ENCODE data around the gene GCLC.

The GCLC gene

DNA sequence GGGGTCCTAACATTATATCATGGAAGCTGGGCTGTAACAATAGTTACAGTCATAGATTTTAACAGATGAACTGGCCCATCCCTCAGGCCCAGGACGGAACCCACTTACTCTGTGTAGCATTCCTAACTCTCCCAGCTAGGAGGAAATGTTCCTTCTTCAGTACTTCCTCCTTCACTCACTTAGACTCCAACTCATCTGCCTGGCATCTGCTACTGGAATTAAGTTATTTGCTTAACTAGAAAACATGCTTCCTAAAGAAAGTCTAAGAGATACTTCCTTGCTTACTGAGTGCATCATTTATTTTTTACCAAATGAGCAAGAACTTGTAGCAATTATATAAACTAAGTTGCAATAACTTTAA is 20.5 kb downstream of the GCLC start:
- peaks cover 0 to 32% (median 0%) of the 10 kb centered on the region in 10 experiments; a peak in 4 of 20 replicates for H3K4me1 ChIP-seq
- H3K9me3 ChIP-seq (replicated peaks in 1 of 11): no peaks in the 10 kb centered on the region
- no peak overlapping the region for H3K4me3 ChIP-seq
- H4K20me1 ChIP-seq: peaks cover 6 to 99% (median 66%) of the 10 kb centered on the region in 11 experiments; a peak in 19 of 22 replicates
- no peaks in the 10 kb centered on the region for H3K27me3 ChIP-seq
- H3K36me3 ChIP-seq: peaks cover 12 to 47% (median 24%) of the 10 kb centered on the region in 11 experiments; a peak in 20 of 22 replicates
- TF ChIP-seq Cebpa-rat (IDR thresholded peaks at IDR 0.05): no peak
- H3K9ac ChIP-seq: no peak overlapping the region
- H3K27ac ChIP-seq: no peak overlapping the region
- H3K4me2 ChIP-seq: no peak overlapping the region

DNA sequence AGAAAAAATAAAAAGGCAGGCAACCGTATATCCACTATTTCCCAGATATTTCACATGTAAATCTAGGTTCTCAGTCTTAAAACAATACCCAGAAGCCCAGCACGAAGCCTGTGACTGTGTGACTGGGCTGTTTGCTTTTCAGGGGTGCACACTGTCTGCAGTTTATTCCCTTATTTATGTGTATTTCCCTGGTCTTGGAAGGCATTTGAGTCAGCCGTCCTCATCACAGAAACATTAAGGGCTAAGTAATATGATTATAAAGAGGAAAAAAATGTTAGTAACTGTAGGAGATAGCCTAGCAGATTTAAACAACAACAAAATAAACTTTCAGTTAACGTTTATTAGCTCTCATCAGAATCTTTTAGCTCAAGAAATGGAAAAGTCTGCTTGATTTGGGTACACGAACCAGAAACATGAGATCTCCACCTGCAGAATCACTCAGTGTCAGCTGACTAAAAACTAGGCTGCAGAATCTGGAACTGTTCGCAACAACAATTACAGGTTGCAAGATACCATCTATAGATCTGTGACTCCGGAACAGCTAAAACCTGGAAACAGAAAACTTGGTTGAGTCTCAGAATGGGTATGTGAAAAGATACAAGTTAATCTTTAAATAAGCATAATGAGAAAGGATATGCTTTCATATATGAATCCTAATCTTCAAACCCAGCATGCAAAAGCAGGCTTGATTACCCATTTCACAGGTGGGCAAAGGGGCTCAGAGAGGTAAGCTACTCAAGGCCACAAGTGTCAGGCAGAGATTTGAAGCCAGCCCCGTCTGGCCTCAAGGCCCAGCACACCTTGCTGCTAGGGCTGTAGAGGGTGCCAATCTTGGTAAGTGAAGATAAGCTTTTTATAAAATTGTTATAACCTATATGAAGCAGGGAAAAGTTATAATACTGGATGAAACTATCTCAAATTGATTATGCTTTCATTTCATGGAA is 21.1 kb downstream of the GCLC start:
- Histone ChIP-seq H3K4me2 (no peak overlapping the region), H3K9ac (no peak overlapping the region)

GRCh38 chr6:53520320-53520928 is 24.5 kb downstream of the GCLC start:
- TF ChIP-seq Cebpa-rat (IDR thresholded peaks at IDR 0.05): no peak
- Histone ChIP-seq H3K4me2 (no peak overlapping the region), H4K20me1 (peaks cover 0 to 97% (median 30%) of the 10 kb centered on the region in 11 experiments; a peak in 17 of 22 replicates), H3K36me3 (peaks cover 29 to 87% (median 52%) of the 10 kb centered on the region in 11 experiments), H3K9me3 (replicated peaks in 1 of 11) (no peaks in the 10 kb centered on the region), H3K27ac (no peak overlapping the region), H3K27me3 (no peaks in the 10 kb centered on the region), H3K4me3 (no peak overlapping the region), H3K9ac (no peak overlapping the region), H3K4me1 (peaks cover 0 to 14% (median 0%) of the 10 kb centered on the region in 10 experiments; a peak in 1 of 20 replicates)

More for the DNA sequence above, 21.1 kb downstream of the GCLC start:
- H4K20me1 ChIP-seq: peaks cover 6 to 98% (median 60%) of the 10 kb centered on the region in 11 experiments; a peak in 19 of 22 replicates
- H3K9me3 ChIP-seq (replicated peaks in 1 of 11): no peaks in the 10 kb centered on the region
- no peak overlapping the region for H3K4me3 ChIP-seq
- H3K36me3 ChIP-seq: peaks cover 14 to 53% (median 28%) of the 10 kb centered on the region in 11 experiments; a peak in 21 of 22 replicates
- H3K27ac ChIP-seq: no peak overlapping the region
- peaks cover 0 to 32% (median 0%) of the 10 kb centered on the region in 10 experiments; a peak in 4 of 20 replicates for H3K4me1 ChIP-seq
- H3K27me3 ChIP-seq: no peaks in the 10 kb centered on the region
- TF ChIP-seq Cebpa-rat (IDR thresholded peaks at IDR 0.05): no peak

GRCh38 chr6:53518862-53519261 is 26.0 kb downstream of the GCLC start:
- no peak overlapping the region for H3K27ac ChIP-seq
- no peak overlapping the region for H3K9ac ChIP-seq
- H3K4me2 ChIP-seq: no peak overlapping the region
- no peak overlapping the region for H3K4me3 ChIP-seq
- no peaks in the 10 kb centered on the region for H3K27me3 ChIP-seq
- TF ChIP-seq Cebpa-rat (IDR thresholded peaks at IDR 0.05): no peak
- H3K36me3 ChIP-seq: peaks cover 45 to 100% (median 68%) of the 10 kb centered on the region in 11 experiments
- peaks cover 0 to 94% (median 24%) of the 10 kb centered on the region in 11 experiments; a peak in 16 of 22 replicates for H4K20me1 ChIP-seq
- H3K9me3 ChIP-seq (replicated peaks in 1 of 11): no peaks in the 10 kb centered on the region
- H3K4me1 ChIP-seq: no peaks in the 10 kb centered on the region

DNA sequence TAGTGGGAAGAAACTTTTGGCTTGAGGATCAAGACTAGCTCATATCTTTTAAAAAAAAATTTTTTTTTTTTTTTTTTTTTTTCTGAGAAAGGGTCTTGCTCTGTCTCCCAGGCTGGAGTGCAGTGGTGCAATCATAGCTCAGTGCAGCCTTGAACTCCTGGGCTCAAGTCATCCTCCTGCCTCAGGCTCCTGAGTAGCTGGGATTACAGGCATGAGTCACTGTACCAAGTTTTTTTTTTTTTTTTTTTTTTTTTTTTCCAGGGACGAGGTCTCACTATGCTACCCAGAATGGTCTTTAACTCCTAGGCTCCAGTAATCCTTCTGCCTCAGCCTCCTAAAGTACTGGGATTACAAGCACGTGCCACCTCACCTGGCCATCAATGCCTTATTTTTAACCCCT is 27.9 kb downstream of the GCLC start:
- TF ChIP-seq Cebpa-rat (IDR thresholded peaks at IDR 0.05): no peak
- Histone ChIP-seq H3K4me3 (no peak overlapping the region), H3K27ac (no peak overlapping the region), H3K9me3 (replicated peaks in 1 of 11) (no peaks in the 10 kb centered on the region), H3K9ac (no peak overlapping the region), H3K4me1 (no peaks in the 10 kb centered on the region), H3K27me3 (no peaks in the 10 kb centered on the region), H4K20me1 (peaks cover 0 to 75% (median 16%) of the 10 kb centered on the region in 11 experiments; a peak in 12 of 22 replicates), H3K36me3 (peaks cover 59 to 98% (median 83%) of the 10 kb centered on the region in 11 experiments), H3K4me2 (no peak overlapping the region)

- TF ChIP-seq Cebpa-rat (IDR thresholded peaks at IDR 0.05): no peak
- no peaks in the 10 kb centered on the region for H3K9me3 ChIP-seq (replicated peaks in 1 of 11)
- no peaks in the 10 kb centered on the region for H3K27me3 ChIP-seq
- no peak overlapping the region for H3K4me2 ChIP-seq
- peaks cover 0 to 53% (median 8%) of the 10 kb centered on the region in 11 experiments; a peak in 7 of 22 replicates for H4K20me1 ChIP-seq
- H3K9ac ChIP-seq: no peak overlapping the region
- H3K27ac ChIP-seq: no peak overlapping the region
- peaks cover 63 to 94% (median 84%) of the 10 kb centered on the region in 11 experiments for H3K36me3 ChIP-seq
- no peaks in the 10 kb centered on the region for H3K4me1 ChIP-seq
- no peak overlapping the region for H3K4me3 ChIP-seq
Measured at GRCh38 chr6:53514677-53515076, 30.2 kb downstream of the GCLC start.

- H3K9me3 ChIP-seq (replicated peaks in 1 of 11): no peaks in the 10 kb centered on the region
- TF ChIP-seq Cebpa-rat (IDR thresholded peaks at IDR 0.05): no peak
- H3K27ac ChIP-seq: no peak overlapping the region
- no peak overlapping the region for H3K9ac ChIP-seq
- H3K4me2 ChIP-seq: no peak overlapping the region
- H3K4me1 ChIP-seq: no peaks in the 10 kb centered on the region
- H3K4me3 ChIP-seq: no peak overlapping the region
- H4K20me1 ChIP-seq: peaks cover 0 to 43% (median 4%) of the 10 kb centered on the region in 11 experiments; a peak in 7 of 22 replicates
- no peaks in the 10 kb centered on the region for H3K27me3 ChIP-seq
- peaks cover 64 to 93% (median 85%) of the 10 kb centered on the region in 11 experiments for H3K36me3 ChIP-seq
Measured at GRCh38 chr6:53513519-53513966, 31.4 kb downstream of the GCLC start.

- H3K4me1 ChIP-seq: no peaks in the 10 kb centered on the region
- H3K27ac ChIP-seq: no peak overlapping the region
- H3K9me3 ChIP-seq (replicated peaks in 1 of 11): no peaks in the 10 kb centered on the region
- no peak overlapping the region for H3K4me2 ChIP-seq
- H4K20me1 ChIP-seq: peaks cover 0 to 38% (median 4%) of the 10 kb centered on the region in 11 experiments; a peak in 7 of 22 replicates
- no peak overlapping the region for H3K4me3 ChIP-seq
- no peak for TF ChIP-seq Cebpa-rat (IDR thresholded peaks at IDR 0.05)
- no peak overlapping the region for H3K9ac ChIP-seq
- peaks cover 65 to 94% (median 86%) of the 10 kb centered on the region in 11 experiments for H3K36me3 ChIP-seq
- no peaks in the 10 kb centered on the region for H3K27me3 ChIP-seq
Measured at GRCh38 chr6:53513056-53513455, 31.8 kb downstream of the GCLC start.

DNA sequence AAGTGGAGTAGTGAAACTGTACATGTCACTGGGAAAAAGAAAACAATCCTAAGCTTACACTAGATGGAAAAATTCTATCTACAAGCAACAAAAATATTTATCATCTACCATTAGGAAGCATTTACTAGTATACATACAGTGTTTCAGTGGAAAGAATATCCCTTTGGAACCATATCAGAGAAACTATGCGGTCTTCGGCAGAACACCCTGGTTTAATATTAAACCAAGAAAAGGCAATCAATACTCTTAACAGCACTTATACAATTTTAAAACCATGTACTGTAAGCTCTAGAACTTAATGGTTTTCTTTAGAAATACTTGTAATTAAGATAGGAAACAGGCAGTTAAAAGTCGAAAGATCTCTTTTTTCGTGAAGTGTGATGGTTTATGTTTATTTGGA is 32.3 kb downstream of the GCLC start:
- Histone ChIP-seq H3K27me3 (no peaks in the 10 kb centered on the region), H3K27ac (no peak overlapping the region), H3K36me3 (peaks cover 67 to 93% (median 88%) of the 10 kb centered on the region in 11 experiments), H3K9me3 (replicated peaks in 1 of 11) (no peaks in the 10 kb centered on the region), H3K9ac (no peak overlapping the region), H4K20me1 (peaks cover 0 to 34% (median 4%) of the 10 kb centered on the region in 11 experiments; a peak in 7 of 22 replicates), H3K4me1 (no peaks in the 10 kb centered on the region), H3K4me2 (no peak overlapping the region), H3K4me3 (no peak overlapping the region)
- no peak for TF ChIP-seq Cebpa-rat (IDR thresholded peaks at IDR 0.05)

Data from BLaER1 treated with 17β-estradiol and CSF1 and Interleukin-3, amounts not matched to agents 10 nM and 100 nM (cell line).